T-helper 2 cell (primary cell): ENCODE results near the gene UNC13C.

ENCODE experiments used
- DNase-seq, 5 experiments: peaks; one replicate each; pipeline versions ENCODE4 v3.0.0 to v3.0.0-alpha.2; 2012 to 2022

UNC13C gene

DNA sequence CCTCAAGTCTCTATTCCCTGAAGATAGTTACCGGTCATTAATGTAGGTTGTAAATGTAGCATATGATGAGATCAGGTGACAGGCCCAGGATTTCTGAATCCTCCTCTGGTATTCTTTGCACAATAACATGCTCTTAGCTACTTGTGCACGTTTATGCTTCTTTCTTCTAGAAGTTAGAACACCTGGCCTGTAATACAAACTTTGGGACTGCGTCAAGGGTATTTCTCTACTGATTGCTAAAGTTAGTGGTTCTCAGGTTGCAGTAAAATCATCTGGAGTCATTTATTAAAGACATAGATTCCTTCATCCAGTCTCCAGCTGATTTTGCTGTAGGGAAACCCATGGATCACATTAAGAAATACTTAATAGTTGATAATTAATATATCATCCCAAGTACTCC is 48.0 kb downstream of the UNC13C start:
- DNase-seq: no peak

- no peak for DNase-seq
Observed at GRCh38 chr15:54026891-54027290, 48.6 kb downstream of the UNC13C start.

DNA sequence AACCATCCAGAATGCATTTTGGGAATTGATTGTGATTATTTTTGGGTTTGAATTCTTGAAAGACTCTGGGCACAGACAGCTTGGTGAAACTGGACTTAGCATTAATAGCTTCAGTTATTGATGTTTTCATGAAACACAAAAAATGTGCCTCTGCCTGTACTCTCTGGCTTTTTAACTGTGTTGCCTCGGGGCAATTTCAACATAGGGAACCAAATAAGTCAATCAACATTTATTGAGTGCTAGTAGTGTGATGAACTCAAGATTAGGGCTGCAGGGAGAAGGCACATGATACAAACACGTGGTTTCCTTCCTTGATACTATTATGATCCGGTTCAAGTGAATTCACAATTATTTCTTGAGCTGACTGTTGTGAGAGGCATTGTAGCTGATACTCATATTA is 50.8 kb downstream of the UNC13C start:
- no peak for DNase-seq

DNA sequence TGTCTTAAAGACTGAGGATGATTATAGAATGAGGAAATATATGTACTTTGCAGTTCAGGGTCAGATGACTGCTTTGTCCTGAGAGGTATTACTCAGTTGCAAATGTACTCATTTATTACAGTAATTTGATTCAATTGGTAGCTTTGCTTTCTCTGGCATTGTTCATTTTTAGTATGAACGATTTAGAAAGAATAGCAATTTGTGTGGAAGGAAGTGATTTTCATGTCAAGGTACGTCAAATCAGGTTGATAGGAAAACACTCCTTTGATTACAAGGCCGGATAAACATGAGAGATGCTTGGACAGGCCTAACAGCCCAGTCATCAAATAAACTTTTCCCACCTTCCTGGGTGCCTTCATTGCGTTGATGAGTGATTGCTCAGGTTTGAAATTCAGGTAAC is 53.8 kb downstream of the UNC13C start:
- no peak for DNase-seq

GRCh38 chr15:54033356-54033860 is 55.2 kb downstream of the UNC13C start:
- no peak for DNase-seq

DNA sequence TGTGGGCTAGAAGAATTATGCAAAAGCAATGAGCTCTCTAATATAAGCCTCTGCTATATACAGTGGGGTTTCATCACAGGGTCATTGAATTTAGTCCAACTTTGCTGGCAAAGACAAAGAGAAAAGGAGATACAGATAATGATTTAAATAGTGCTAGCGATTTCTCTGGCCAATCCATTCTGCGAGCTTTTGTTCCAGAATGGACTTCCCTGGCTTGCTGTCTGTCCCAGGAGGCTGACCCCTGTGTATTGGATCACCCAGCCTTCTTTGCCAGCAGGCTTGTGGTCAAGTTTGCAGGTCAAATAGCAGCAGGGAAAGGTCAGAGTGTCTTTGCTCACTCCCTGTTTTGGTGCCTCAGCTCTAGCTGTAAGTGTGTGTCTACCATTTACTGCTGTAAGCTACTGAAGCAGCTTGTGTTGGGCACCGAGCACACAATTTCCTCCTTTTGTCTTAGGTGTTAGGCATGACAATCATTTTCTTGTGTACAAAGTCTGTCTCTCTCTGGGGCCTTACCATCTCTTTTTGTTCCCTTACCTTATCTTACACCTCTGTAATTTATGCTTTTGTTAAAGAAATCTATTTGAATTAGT is 55.7 kb downstream of the UNC13C start:
- no peak for DNase-seq

DNA sequence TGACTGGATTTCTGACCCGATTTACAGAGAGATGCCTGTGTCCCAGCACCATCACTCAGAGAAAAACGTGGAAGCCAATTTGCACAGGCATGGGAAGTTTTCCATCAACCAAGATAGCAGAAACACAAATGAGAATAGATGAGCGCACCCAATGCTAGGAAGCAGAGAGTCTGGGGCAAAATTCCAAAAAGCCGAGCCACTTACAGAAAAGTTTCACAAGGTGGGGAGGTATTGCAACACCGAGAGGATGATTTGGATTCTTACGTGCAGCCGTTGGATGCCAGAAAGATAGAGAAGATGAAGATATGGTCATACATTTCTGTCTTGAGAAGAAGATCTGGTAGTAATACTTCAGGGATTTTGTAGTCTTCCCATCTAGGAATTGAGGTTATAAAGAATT is 57.4 kb downstream of the UNC13C start:
- no peak for DNase-seq

GRCh38 chr15:54045397-54045796 is 67.2 kb downstream of the UNC13C start:
- no peak for DNase-seq

GRCh38 chr15:54046093-54046492 is 67.9 kb downstream of the UNC13C start:
- DNase-seq: no peak

GRCh38 chr15:54064365-54064764 is 86.1 kb downstream of the UNC13C start:
- no peak for DNase-seq

GRCh38 chr15:54066403-54066802 is 88.2 kb downstream of the UNC13C start:
- DNase-seq: no peak

- peak in 1 of 5 experiments; percentile 1 for DNase-seq
Observed at GRCh38 chr15:54082836-54083492, 104.7 kb downstream of the UNC13C start.

GRCh38 chr15:54083501-54083900 is 105.3 kb downstream of the UNC13C start:
- DNase-seq: no peak

DNA sequence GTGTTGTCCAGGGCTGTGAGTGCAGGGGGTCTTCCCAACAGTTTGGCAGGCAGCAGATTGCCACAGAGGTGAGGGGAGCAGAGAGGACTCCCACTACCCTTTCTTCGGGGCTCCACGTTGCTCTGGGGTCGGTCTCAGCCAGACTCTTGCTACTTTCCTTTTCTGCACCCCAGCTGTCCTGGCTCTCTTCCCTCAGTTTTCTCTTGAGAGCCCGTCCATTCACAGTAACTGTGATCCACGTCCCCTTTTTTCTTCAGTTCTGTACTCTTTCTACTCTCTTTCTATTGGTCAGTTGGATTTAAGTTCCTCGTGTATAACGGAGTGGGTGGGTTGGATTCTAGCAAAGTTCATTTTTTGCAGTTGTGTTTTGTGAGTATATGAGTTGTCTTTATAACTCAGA is 105.8 kb downstream of the UNC13C start:
- DNase-seq: no peak

DNA sequence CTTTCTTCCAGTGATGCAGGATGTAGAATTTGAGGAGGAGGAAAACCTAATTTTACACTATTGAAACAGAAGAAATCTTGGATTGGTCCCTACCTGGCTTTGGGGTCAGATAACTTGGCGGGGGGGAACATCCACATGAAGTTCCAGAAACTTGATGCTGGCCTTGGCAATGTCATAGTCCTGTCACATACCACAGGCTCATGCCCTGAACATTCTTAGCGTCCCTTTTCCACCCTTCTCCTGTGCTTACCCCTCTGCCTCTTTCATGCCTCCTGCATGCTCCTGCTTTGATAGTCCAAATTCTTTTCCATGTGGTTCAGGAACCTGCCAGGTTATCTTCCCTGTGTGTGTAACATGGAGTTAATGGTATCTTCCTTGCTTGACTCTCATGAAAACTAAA is 110.6 kb downstream of the UNC13C start:
- DNase-seq: no peak

DNA sequence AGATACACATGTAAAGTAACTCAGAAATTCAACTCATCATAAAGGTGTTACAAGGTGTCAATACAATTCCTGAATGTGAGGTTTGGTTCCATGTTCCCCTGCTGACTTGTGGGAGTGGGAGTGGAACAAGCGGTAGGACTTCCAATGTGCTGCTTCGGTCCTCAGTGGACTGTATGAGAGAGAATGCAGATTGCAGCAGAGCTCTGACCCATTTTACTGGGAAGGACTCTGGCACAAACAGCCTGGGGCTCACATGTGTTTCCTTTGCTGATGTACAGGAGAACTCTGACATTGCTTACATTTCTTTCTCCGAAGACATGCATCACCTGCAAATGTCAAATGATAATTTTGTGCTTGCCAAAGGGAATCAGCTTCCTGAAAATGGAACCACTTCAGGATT is 111.5 kb downstream of the UNC13C start:
- no peak for DNase-seq

GRCh38 chr15:54091651-54092050 is 113.4 kb downstream of the UNC13C start:
- DNase-seq: no peak

GRCh38 chr15:54094661-54095060 is 116.4 kb downstream of the UNC13C start:
- no peak for DNase-seq

DNA sequence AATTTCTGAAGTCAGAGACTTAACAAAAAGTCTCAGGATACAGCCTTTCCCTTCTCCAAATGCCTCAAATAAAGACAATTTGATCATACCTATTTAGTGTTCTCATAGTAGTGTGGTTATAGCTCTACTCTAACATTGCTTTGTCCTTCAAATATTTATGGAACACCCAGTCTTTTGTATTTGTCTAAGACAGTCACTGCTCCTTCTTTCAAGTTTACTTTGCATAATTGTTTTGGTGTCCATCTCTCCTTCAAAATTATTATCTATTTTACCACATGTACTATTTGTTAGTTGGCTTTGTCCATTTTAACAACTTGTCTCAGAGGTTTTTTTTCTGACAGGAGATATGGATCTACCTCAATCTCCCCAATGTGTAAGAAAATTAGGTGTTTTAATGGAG is 118.8 kb downstream of the UNC13C start:
- no peak for DNase-seq

DNA sequence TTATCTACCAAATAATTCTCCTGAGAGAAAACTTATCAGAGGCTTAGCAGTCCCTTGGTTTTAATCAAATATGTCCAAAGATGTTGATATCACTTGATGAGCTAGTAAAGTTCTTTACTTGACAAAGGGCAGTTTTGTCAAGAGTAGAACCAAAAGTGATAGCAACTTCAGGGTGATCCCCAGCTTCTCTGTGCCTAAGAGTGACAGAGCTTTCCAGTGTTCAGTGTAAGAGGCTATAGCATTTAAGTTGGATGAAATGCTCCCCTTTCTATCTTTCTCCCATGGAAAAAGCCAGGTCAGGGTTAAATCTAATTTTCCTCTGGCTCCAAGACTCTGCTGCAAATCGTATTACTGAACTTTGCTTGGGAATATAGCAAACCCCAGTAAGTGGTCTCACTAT is 120.8 kb downstream of the UNC13C start:
- no peak for DNase-seq

DNA sequence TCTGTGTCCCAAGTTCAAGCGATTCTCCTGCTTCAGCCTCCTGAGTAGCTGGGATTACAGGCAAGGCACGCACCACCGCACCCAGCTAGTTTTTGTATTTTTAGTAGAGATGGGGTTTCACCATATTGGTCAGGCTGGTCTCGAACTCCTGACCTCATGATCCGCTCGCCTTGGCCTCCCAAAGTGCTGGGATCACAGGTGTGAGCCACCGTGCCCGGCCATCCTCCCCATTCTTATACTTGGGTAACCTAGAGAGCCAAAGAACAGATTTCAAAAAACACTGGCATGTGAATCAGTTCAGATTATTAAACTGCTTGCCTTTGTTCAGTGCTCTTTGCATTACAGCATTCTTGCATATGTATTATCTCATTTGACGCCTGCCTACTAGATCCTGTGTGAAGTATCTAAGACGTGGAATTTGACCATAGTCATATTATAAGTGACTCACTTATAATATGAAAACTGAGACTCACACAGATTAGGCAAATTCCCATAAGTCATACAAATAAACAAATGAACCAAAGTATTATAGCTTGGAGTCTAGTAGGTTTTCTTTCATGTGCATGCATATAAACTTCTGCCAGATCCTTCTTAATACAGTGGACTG is 123.5 kb downstream of the UNC13C start:
- DNase-seq: no peak

GRCh38 chr15:54102704-54103103 is 124.5 kb downstream of the UNC13C start:
- no peak for DNase-seq

GRCh38 chr15:54109014-54109413 is 130.8 kb downstream of the UNC13C start:
- DNase-seq: no peak

DNA sequence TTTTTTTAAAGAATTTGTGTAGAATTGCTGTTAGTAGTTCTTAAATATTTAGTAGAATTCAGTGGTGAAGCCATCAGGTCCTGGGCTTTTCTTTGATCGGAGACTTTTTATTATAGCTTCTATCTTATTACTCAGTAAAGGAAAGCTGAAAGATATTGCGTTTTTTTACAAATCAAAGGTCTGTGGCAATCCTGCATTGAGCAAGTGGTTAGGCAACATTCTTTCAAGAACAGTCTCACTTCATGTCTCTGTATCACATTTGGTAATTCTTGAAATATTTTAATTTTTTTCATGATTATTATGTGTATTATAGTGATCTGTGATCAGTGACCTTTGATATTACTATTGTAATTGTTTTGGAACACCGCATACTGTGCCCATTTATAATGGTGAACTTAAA is 140.8 kb downstream of the UNC13C start:
- DNase-seq: no peak
